ENCODE results near the gene GALNT14.

The GALNT14 gene

GRCh38 chr2:30880516-30880915 lies 257.7 kb downstream of the GALNT14 start:
- DNase-seq = no peak

GRCh38 chr2:30877833-30878232 lies 260.4 kb downstream of the GALNT14 start:
- DNase-seq = no peak

DNA sequence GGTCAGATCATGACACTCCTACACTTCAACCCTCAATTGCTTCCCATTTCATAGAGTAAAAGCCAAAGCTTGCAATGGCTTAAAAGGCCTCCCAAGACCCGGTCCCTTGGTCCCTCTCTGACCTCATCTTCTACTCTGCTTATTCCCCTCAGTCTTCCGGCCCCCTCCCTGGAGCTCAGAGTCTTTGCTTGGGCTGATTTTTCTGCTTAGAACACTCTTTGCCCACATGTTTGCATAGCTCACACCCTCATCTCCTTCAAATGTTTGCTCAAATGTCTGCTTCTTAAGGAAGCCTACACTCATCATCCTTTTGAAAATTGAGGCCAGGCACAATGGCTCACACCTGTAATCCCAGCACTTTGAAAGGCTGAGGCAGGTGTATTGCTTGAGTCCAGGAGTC lies 265.4 kb downstream of the GALNT14 start:
- no peak for DNase-seq

GRCh38 chr2:30871980-30872789 lies 266.1 kb downstream of the GALNT14 start:
- no peak for DNase-seq

- DNase-seq = no peak
These were observed 266.8 kb downstream of the GALNT14 start for GRCh38 chr2:30871440-30871839.

GRCh38 chr2:30869988-30870387 lies 268.3 kb downstream of the GALNT14 start:
- DNase-seq = no peak

DNA sequence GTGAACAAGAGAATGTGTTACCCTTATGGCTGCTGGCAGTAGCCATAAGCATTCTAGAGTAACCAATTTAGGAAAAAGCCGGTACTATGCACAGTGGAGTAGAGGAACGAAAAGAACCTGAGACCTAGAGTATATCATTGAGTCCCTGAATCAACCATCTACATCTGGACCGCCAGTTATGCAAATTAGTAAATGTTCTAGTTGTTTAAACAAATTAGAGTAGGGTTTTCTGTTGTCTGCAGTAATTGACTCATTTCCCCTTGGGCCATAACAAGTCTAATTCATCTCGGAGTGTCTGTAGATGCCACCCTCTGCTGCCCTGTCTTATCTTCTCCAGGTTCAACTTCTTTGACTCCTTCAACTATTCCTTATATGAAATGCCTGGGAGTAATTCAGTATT lies 270.9 kb downstream of the GALNT14 start:
- DNase-seq = no peak

DNA sequence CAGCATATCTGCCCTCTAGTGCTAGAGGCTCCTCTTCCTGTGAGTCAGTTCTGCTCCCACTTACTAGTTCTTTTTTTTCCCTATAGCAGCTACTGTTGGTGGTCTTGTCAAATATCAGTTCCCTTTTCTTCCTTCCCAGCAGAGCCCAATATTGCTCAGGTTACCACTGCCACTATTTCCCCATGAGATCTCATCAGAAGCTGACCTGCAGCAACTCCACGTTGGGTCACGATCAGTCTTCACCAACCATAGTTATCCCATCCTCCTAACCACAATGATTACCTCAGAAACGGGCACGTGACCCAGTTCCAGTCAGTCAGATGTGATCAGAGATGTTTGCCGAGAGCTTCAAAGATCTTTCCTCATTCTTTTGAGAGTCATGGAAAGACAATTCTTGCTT lies 271.3 kb downstream of the GALNT14 start:
- DNase-seq = no peak

DNA sequence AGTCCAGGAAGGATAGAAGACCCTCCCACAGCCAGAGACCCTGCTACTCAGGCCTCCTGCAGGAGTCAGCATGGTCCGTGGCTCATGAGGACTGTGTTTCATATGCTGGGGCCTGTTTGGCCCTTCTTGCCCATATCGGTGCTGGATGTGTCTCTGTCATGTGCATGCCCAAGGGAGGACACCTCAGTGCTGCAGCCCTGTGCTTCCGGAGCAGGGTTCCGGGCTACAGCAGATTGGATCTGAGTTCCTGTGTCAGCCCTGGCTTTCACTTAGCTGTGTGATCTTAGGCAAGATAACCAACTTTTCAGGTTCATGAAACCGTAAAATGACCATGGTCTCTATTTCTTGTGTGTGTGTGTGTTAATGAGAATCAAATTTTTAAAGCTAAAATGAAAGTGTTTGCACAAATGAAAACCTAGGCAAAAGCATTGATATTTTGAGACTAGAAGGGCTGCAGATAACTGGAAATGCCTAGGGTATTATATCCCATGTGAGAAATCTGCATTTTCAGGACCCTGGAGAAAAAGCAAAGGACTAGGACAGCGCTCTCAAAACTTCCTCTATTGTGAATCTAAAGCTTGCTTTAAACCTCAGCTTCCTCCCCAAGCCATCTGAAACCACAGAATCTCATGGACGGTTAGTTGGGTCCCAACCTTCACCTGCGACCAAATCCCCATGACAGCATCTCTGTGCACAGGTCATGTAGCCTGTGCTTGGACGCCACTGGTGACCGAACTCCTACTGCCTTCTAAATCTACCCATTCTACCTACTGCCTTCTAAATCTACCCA lies 272.2 kb downstream of the GALNT14 start:
- no peak for DNase-seq

DNA sequence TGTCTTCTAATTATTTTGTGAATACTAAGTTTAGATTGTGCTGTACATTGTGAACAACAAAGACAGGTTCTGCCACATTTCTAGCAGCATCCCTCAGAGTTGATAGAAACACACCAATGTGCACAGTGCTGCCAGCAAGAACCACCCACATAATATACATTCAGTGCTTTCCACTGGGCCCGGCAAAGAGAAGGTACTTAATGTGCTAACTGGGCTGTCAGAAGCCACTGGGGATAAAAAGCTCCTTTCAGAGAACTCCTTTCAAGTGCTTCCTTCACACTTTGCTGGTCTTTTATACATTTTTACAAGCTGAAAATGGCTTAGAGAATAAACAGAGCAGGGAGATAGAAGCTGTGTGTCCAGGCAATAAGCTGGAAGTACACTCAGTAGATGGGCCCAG lies 273.0 kb downstream of the GALNT14 start:
- no peak for DNase-seq

- DNase-seq = no peak
These were observed 276.1 kb downstream of the GALNT14 start for GRCh38 chr2:30862054-30862651.

DNA sequence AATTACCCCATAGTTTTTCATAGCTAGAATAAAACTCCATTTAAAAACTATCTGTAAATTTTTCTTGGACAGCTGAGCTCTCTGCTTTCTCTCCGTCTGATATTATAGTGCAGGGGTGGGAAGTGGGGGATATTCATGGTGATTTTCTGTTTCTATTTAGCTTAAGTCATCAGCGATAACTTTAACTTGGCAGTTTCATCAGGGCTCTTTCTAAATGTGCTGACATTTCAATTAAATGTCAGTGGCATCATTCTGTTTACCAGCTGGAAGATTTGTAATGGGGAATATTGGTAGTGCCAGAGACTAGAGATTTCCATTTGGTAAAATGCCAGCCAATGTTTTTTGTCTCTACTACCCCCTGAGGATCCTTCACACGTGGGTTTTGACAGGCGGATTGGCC lies 277.5 kb downstream of the GALNT14 start:
- DNase-seq = no peak

Data from activated gamma-delta T cell (primary cell).